Sciatic nerve (tissue), 1 donor: ENCODE measurements around the gene TLR2. TPM values are rescaled to one million over a fixed set of nuclear protein-coding genes. Genes with fewer than 3 reads are reported as not detected.

Experiments used
- total RNA-seq: library from RNA; stranded (reverse); fragmentation: NEBNext Ultra II Directional; extraction: Animal tissue kit (Norgen Biotek cat#: 25700); gene quantifications from one replicate; pipeline ENCODE4 v1.2.1, GENCODE V29; 2021
- donor health status: DM: no; HTN: no; CAD: no.

The TLR2 gene
- total RNA-seq, 1 donor from 2014 or later, result 35.2 TPM

Other genes starting within 250 kb of the TLR2 start
- gene TMEM131L, start 217.9 kb upstream of the TLR2 start, total RNA-seq, result 15.2 TPM
- 2.3 TPM for gene RNF175, start 75.7 kb downstream of the TLR2 start, total RNA-seq
- gene SFRP2, start 104.8 kb downstream of the TLR2 start, total RNA-seq, result 126 TPM